Measurements from ENCODE around the gene CFAP299. TPM values are rescaled to one million over a fixed set of nuclear protein-coding genes. Genes with fewer than 3 reads are reported as not detected.

The CFAP299 gene
- polyA plus RNA-seq, 1 experiment, result 3.3 TPM

- Histone ChIP-seq H3K36me3 (ENCODE audit: control insufficient read depth, insufficient read depth, low read length) (no peaks in the 10 kb centered on the region), H3K27me3 (ENCODE audit: control insufficient read depth, insufficient read depth, low read length) (no peaks in the 10 kb centered on the region), H3K4me3 (ENCODE audit: low read depth, low read length) (no peak overlapping the region)
- no peak for TF ChIP-seq CTCF (IDR thresholded peaks at IDR 0.05; ENCODE audit: insufficient read depth, low read depth, low read length)
- CTCF ChIA-PET, result interaction anchor here (1.0 kb wide), 1 partner anchor 29 kb away, joined by 3 read pairs; no protein-coding TSS in a partner anchor
- POLR2A ChIA-PET, result no interaction called here
- no peak for DNase-seq (ENCODE audit: low read depth)
These were observed 84.4 kb downstream of the CFAP299 start for GRCh38 chr4:80419946-80420345.

- CTCF ChIA-PET, result interaction anchor here (1.0 kb wide), 1 partner anchor 30 kb away, joined by 3 read pairs; no protein-coding TSS in a partner anchor
- POLR2A ChIA-PET, result no interaction called here
- Histone ChIP-seq H3K27me3 (ENCODE audit: control insufficient read depth, insufficient read depth, low read length) (no peaks in the 10 kb centered on the region), H3K36me3 (ENCODE audit: control insufficient read depth, insufficient read depth, low read length) (no peaks in the 10 kb centered on the region), H3K4me3 (ENCODE audit: low read depth, low read length) (no peak overlapping the region)
- no peak for DNase-seq (ENCODE audit: low read depth)
- TF ChIP-seq CTCF (IDR thresholded peaks at IDR 0.05; ENCODE audit: insufficient read depth, low read depth, low read length), result no peak
These were observed 85.1 kb downstream of the CFAP299 start for GRCh38 chr4:80420638-80421037.

GRCh38 chr4:80422727-80423404, 87.3 kb downstream of the CFAP299 start:
- ChIA-PET CTCF (interaction anchor here (1.1 kb wide), 1 partner anchor 646 kb away, joined by 3 read pairs; no protein-coding TSS in a partner anchor), POLR2A (no interaction called here)
- Histone ChIP-seq H3K36me3 (ENCODE audit: control insufficient read depth, insufficient read depth, low read length) (no peaks in the 10 kb centered on the region), H3K27me3 (ENCODE audit: control insufficient read depth, insufficient read depth, low read length) (no peaks in the 10 kb centered on the region), H3K4me3 (ENCODE audit: low read depth, low read length) (no peak overlapping the region)
- DNase-seq (ENCODE audit: low read depth), result no peak
- TF ChIP-seq CTCF (IDR thresholded peaks at IDR 0.05; ENCODE audit: insufficient read depth, low read depth, low read length), result no peak

- no peak for DNase-seq (ENCODE audit: low read depth)
- Histone ChIP-seq H3K36me3 (ENCODE audit: control insufficient read depth, insufficient read depth, low read length) (no peaks in the 10 kb centered on the region), H3K27me3 (ENCODE audit: control insufficient read depth, insufficient read depth, low read length) (no peaks in the 10 kb centered on the region), H3K4me3 (ENCODE audit: low read depth, low read length) (no peak overlapping the region)
- TF ChIP-seq CTCF (IDR thresholded peaks at IDR 0.05; ENCODE audit: insufficient read depth, low read depth, low read length), result no peak
- CTCF ChIA-PET, result no interaction called here
- POLR2A ChIA-PET, result no interaction called here
These were observed 88.2 kb downstream of the CFAP299 start for GRCh38 chr4:80423553-80424224.

- DNase-seq (ENCODE audit: low read depth), result no peak
- TF ChIP-seq CTCF (IDR thresholded peaks at IDR 0.05; ENCODE audit: insufficient read depth, low read depth, low read length), result no peak
- H3K27me3 ChIP-seq (ENCODE audit: control insufficient read depth, insufficient read depth, low read length), result no peaks in the 10 kb centered on the region
- no peak overlapping the region for H3K4me3 ChIP-seq (ENCODE audit: low read depth, low read length)
- CTCF ChIA-PET, result no interaction called here
- POLR2A ChIA-PET, result no interaction called here
- no peaks in the 10 kb centered on the region for H3K36me3 ChIP-seq (ENCODE audit: control insufficient read depth, insufficient read depth, low read length)
These were observed 88.7 kb downstream of the CFAP299 start for GRCh38 chr4:80424225-80424581.

Measured in BJ (cell line).